Measurements from ENCODE around the gene IGF2.

Gene IGF2

DNA sequence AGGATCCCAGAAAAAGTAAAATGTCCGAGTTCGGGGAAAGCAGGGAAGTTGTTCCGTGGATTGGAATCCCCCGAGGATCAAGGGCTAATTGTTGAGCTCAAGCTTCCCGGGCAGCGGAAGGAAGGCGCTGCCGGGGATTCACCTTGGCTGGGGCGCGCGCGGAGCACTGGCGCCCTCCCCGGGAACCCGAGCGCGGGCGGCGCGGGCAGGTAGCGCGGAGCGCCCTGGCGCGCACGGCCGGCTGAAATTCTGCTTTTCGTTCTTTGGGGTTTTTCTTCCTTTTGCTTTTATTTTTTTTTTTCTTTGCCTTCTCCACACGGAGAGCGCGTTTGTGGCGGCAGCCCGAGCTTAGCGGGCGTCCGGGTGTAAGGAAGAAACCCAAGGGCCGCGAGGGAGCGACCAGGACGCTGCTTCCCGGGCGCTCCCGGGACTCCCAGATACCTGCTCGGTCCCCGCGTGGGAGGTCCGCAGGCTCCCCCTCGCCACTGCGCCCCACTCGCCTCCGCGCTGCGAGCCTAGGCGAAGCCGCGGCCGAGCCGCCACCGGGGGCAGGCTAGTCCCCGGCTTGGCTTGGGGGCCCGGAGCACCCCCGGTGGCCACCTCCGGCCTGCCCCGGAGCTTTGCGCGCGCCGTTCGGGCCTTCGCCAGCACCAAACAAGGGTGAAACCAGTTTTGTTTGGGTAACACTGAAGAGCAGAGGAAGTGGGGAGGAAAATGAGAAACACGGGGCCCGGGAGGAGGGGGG is 4.8 kb upstream of the IGF2 start (continued):
- no peak for TF ChIP-seq ZNF514 (tag by site-specific recombination; IDR thresholded peaks at IDR 0.05)
- TF ChIP-seq ZNF791 (tag by site-specific recombination; IDR thresholded peaks at IDR 0.05): no peak
- TF ChIP-seq ZNF266 (tag by site-specific recombination; IDR thresholded peaks at IDR 0.05; ENCODE audit: low read depth): no peak
- TF ChIP-seq, protein P1, sequence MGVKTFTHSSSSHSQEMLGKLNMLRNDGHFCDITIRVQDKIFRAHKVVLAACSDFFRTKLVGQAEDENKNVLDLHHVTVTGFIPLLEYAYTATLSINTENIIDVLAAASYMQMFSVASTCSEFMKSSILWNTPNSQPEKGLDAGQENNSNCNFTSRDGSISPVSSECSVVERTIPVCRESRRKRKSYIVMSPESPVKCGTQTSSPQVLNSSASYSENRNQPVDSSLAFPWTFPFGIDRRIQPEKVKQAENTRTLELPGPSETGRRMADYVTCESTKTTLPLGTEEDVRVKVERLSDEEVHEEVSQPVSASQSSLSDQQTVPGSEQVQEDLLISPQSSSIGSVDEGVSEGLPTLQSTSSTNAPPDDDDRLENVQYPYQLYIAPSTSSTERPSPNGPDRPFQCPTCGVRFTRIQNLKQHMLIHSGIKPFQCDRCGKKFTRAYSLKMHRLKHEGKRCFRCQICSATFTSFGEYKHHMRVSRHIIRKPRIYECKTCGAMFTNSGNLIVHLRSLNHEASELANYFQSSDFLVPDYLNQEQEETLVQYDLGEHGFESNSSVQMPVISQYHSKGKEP (tag by site-specific recombination; IDR thresholded peaks at IDR 0.05): no peak
- no peak for TF ChIP-seq ZNF112 (tag by site-specific recombination; IDR thresholded peaks at IDR 0.05)
- TF ChIP-seq BCL11B (tag by site-specific recombination; IDR thresholded peaks at IDR 0.05; ENCODE audit: low read depth): no peak
- no peak for TF ChIP-seq REPIN1 (tag by site-specific recombination; IDR thresholded peaks at IDR 0.05; ENCODE audit: low read depth)
- TF ChIP-seq ZNF701 (tag by site-specific recombination; IDR thresholded peaks at IDR 0.05): no peak
- no peak for TF ChIP-seq ZBTB1 (tag by site-specific recombination; IDR thresholded peaks at IDR 0.05)
- TF ChIP-seq ZNF366 (tag by site-specific recombination; conservative IDR thresholded peaks at IDR 0.05): no peak
- peak; percentile 54 for TF ChIP-seq GLIS2 (tag by site-specific recombination; IDR thresholded peaks at IDR 0.05)
- TF ChIP-seq ZNF324 (tag by site-specific recombination; IDR thresholded peaks at IDR 0.05): no peak
- TF ChIP-seq, protein P2, sequence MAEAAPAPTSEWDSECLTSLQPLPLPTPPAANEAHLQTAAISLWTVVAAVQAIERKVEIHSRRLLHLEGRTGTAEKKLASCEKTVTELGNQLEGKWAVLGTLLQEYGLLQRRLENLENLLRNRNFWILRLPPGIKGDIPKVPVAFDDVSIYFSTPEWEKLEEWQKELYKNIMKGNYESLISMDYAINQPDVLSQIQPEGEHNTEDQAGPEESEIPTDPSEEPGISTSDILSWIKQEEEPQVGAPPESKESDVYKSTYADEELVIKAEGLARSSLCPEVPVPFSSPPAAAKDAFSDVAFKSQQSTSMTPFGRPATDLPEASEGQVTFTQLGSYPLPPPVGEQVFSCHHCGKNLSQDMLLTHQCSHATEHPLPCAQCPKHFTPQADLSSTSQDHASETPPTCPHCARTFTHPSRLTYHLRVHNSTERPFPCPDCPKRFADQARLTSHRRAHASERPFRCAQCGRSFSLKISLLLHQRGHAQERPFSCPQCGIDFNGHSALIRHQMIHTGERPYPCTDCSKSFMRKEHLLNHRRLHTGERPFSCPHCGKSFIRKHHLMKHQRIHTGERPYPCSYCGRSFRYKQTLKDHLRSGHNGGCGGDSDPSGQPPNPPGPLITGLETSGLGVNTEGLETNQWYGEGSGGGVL (tag by site-specific recombination; IDR thresholded peaks at IDR 0.05): no peak

DNA sequence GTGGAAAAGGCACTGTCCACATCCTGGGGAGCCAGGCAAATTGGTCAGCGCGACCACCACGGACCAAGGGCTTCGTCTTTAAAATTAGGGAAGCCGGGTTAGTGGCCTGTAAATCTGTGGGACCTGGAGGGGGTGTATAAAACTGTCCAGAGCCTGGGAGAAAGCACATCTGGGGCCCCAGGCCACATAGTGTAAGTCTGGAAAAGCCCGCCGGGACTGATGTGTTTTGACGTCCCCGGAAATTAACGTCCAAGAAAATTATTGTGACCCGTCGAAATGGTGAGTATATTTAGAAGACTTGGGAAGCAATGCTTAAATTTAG is 4.2 kb upstream of the IGF2 start:
- Histone ChIP-seq H3K4me3 (ENCODE audit: low read depth, low read length) (no peak overlapping the region), H3K9me3 (ENCODE audit: control insufficient read depth, insufficient read depth, low read depth, low read length) (no peaks in the 10 kb centered on the region), H3K4me1 (ENCODE audit: control insufficient read depth, insufficient read depth, low read length) (no peaks in the 10 kb centered on the region), H3K27ac (ENCODE audit: extremely low read depth, low read depth, low read length) (no peak overlapping the region), H3K36me3 (ENCODE audit: control insufficient read depth in 2 of 2, insufficient read depth in 1 of 2, low read length in 2 of 2) (no peaks in the 10 kb centered on the region)
- ChIA-PET CTCF (interaction anchor here (0.7 to 5.0 kb wide), 6 partner anchors 8 to 450 kb away, joined by 3 to 43 read pairs (median 4); no protein-coding TSS in a partner anchor), POLR2A (no interaction called here)
- TF ChIP-seq, protein P3, sequence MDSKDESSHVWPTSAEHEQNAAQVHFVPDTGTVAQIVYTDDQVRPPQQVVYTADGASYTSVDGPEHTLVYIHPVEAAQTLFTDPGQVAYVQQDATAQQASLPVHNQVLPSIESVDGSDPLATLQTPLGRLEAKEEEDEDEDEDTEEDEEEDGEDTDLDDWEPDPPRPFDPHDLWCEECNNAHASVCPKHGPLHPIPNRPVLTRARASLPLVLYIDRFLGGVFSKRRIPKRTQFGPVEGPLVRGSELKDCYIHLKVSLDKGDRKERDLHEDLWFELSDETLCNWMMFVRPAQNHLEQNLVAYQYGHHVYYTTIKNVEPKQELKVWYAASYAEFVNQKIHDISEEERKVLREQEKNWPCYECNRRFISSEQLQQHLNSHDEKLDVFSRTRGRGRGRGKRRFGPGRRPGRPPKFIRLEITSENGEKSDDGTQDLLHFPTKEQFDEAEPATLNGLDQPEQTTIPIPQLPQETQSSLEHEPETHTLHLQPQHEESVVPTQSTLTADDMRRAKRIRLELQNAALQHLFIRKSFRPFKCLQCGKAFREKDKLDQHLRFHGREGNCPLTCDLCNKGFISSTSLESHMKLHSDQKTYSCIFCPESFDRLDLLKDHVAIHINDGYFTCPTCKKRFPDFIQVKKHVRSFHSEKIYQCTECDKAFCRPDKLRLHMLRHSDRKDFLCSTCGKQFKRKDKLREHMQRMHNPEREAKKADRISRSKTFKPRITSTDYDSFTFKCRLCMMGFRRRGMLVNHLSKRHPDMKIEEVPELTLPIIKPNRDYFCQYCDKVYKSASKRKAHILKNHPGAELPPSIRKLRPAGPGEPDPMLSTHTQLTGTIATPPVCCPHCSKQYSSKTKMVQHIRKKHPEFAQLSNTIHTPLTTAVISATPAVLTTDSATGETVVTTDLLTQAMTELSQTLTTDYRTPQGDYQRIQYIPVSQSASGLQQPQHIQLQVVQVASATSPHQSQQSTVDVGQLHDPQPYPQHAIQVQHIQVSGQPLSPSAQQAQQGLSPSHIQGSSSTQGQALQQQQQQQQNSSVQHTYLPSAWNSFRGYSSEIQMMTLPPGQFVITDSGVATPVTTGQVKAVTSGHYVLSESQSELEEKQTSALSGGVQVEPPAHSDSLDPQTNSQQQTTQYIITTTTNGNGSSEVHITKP (tag by site-specific recombination; IDR thresholded peaks at IDR 0.05): 0 out of 2 replicates have a peak, but pooled peaks have one; percentile 24
- no peak for TF ChIP-seq KLF16 (tag by site-specific recombination; IDR thresholded peaks at IDR 0.05)

DNA sequence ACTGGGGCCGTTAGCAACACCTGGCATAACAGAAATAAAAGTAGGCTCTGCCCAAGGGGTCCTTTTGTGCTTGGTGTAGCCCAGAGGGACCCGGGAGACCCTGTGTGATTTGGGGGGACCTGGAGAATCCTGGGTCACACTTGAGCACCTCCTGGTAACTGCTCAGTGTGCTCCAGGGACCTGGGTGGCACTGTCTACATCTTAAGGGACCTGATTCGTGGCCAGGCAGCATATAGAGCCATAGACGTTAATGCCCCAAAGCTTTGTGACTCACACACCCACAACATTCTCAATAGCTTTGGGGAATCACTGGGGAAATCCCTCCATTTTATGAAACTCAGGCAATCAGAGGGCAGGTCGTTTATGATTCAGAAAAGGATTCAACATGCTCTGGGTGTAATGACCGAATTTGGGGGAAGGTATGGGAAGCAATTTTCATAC is 3.6 kb upstream of the IGF2 start:
- no peaks in the 10 kb centered on the region for H3K4me1 ChIP-seq (ENCODE audit: control insufficient read depth, insufficient read depth, low read length)
- H3K9me3 ChIP-seq (ENCODE audit: control insufficient read depth, insufficient read depth, low read depth, low read length): no peaks in the 10 kb centered on the region
- H3K27ac ChIP-seq (ENCODE audit: extremely low read depth, low read depth, low read length): no peak overlapping the region
- no peaks in the 10 kb centered on the region for H3K36me3 ChIP-seq (ENCODE audit: control insufficient read depth in 2 of 2, insufficient read depth in 1 of 2, low read length in 2 of 2)
- POLR2A ChIA-PET: no interaction called here
- no peak overlapping the region for H3K4me3 ChIP-seq (ENCODE audit: low read depth, low read length)
- CTCF ChIA-PET: interaction anchor here (0.9 to 5.0 kb wide), 4 partner anchors 9 to 490 kb away, joined by 3 to 43 read pairs (median 8); no protein-coding TSS in a partner anchor
- TF ChIP-seq ZBTB48 (tag by site-specific recombination; IDR thresholded peaks at IDR 0.05): peak; percentile 79
- TF ChIP-seq ZNF335 (tag by site-specific recombination; conservative IDR thresholded peaks at IDR 0.05): peak; percentile 39; the same call in 1 of the 2 replicates
- no peak for TF ChIP-seq ZNF585B (tag by site-specific recombination; IDR thresholded peaks at IDR 0.05)
- no peak for TF ChIP-seq OSR2 (tag by site-specific recombination; IDR thresholded peaks at IDR 0.05)
- no peak for TF ChIP-seq BCL11B (tag by site-specific recombination; IDR thresholded peaks at IDR 0.05; ENCODE audit: low read depth)
- TF ChIP-seq, protein P4, sequence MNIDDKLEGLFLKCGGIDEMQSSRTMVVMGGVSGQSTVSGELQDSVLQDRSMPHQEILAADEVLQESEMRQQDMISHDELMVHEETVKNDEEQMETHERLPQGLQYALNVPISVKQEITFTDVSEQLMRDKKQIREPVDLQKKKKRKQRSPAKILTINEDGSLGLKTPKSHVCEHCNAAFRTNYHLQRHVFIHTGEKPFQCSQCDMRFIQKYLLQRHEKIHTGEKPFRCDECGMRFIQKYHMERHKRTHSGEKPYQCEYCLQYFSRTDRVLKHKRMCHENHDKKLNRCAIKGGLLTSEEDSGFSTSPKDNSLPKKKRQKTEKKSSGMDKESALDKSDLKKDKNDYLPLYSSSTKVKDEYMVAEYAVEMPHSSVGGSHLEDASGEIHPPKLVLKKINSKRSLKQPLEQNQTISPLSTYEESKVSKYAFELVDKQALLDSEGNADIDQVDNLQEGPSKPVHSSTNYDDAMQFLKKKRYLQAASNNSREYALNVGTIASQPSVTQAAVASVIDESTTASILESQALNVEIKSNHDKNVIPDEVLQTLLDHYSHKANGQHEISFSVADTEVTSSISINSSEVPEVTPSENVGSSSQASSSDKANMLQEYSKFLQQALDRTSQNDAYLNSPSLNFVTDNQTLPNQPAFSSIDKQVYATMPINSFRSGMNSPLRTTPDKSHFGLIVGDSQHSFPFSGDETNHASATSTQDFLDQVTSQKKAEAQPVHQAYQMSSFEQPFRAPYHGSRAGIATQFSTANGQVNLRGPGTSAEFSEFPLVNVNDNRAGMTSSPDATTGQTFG (tag by site-specific recombination; IDR thresholded peaks at IDR 0.05; ENCODE audit: borderline replicate concordance): no peak
- TF ChIP-seq, protein P5, sequence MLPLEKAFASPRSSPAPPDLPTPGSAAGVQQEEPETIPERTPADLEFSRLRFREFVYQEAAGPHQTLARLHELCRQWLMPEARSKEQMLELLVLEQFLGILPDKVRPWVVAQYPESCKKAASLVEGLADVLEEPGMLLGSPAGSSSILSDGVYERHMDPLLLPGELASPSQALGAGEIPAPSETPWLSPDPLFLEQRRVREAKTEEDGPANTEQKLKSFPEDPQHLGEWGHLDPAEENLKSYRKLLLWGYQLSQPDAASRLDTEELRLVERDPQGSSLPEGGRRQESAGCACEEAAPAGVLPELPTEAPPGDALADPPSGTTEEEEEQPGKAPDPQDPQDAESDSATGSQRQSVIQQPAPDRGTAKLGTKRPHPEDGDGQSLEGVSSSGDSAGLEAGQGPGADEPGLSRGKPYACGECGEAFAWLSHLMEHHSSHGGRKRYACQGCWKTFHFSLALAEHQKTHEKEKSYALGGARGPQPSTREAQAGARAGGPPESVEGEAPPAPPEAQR (tag by site-specific recombination; IDR thresholded peaks at IDR 0.05): no peak
- TF ChIP-seq ZBTB8A (tag by site-specific recombination; IDR thresholded peaks at IDR 0.05): no peak

Measured in HEK293 (cell line).